ENCODE results near the gene PDCD5.

DNA sequence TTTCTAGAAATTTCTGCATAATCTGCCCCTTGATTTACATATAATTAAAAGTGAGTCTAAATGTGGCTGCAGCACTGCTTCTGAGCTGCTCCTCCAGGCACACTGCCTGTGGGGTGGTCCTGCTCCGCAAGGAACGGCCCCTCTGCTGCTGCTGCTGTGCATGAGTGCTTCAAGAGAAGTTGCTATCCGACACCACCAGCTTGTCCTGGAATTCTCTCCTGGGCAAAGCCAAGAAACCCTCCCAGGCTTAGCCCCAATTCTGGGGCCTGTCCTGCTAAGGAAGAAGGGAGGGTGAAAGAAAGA lies 7.5 kb upstream of the PDCD5 start:
- TF ChIP-seq, protein P1, sequence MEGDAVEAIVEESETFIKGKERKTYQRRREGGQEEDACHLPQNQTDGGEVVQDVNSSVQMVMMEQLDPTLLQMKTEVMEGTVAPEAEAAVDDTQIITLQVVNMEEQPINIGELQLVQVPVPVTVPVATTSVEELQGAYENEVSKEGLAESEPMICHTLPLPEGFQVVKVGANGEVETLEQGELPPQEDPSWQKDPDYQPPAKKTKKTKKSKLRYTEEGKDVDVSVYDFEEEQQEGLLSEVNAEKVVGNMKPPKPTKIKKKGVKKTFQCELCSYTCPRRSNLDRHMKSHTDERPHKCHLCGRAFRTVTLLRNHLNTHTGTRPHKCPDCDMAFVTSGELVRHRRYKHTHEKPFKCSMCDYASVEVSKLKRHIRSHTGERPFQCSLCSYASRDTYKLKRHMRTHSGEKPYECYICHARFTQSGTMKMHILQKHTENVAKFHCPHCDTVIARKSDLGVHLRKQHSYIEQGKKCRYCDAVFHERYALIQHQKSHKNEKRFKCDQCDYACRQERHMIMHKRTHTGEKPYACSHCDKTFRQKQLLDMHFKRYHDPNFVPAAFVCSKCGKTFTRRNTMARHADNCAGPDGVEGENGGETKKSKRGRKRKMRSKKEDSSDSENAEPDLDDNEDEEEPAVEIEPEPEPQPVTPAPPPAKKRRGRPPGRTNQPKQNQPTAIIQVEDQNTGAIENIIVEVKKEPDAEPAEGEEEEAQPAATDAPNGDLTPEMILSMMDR (IDR thresholded peaks at IDR 0.05) = no peak
- TF ChIP-seq EZH2 (IDR thresholded peaks at IDR 0.05) = no peak

All from neural progenitor cell (in vitro differentiated cells).